Stomach (tissue), 9 donors: ENCODE measurements around the gene GPR65. TPM values are rescaled to one million over a fixed set of nuclear protein-coding genes. Genes with fewer than 3 reads are reported as not detected.

Experiments used
- DNase-seq, 2 donors: peaks; one replicate each; pipeline versions ENCODE4 v3.0.0 to v3.0.0-alpha.2; 2013 to 2019
- H3K27ac ChIP-seq, 5 donors: fragments of 200-600 bp in 4 of 5; sonication (generic) in 4 of 5; one replicate each; pipeline ENCODE4 v1.5.1; 2013 to 2019; ENCODE audit warnings: mild to moderate bottlenecking in 1 of 5, moderate library complexity in 1 of 5
- H3K27me3 ChIP-seq, 3 donors: fragments of 200-600 bp; sonication (generic); one replicate each; pipeline ENCODE4 v1.5.1; 2017 to 2019; ENCODE audit warnings: mixed run types in 1 of 3
- H3K36me3 ChIP-seq, 4 donors: fragments of 200-600 bp; sonication (generic); 1 replicate in 3 of 4; 2 replicates in 1 of 4; pipeline ENCODE4 v1.5.1; 2016 to 2019
- H3K4me1 ChIP-seq, 4 donors: fragments of 200-600 bp; sonication (generic); one replicate each; pipeline ENCODE4 v1.5.1; 2016 to 2019
- H3K4me3 ChIP-seq, 4 donors: fragments of 200-600 bp; sonication (generic) in 3 of 4; one replicate each; pipeline ENCODE4 v1.5.1; 2016 to 2019; ENCODE audit warnings: mild to moderate bottlenecking in 1 of 4
- H3K9me3 ChIP-seq, 4 donors: fragments of 200-600 bp; sonication (generic); one replicate each; pipeline ENCODE4 v1.5.1; 2016 to 2019
- CTCF ChIP-seq, 7 experiments: fragments of 450-650 bp in 4 of 7; fragments of 200-600 bp in 3 of 7; sonication (generic) in 3 of 7; IDR thresholded peaks; one replicate each; pipeline ENCODE4 v1.5.1; 2016 to 2019; ENCODE audit warnings: antibody characterized with exemption in 7 of 7, control low read depth in 2 of 7, mild to moderate bottlenecking in 1 of 7
- EP300 ChIP-seq: sonication (generic); formaldehyde crosslinking; IDR thresholded peaks from one replicate; pipeline ENCODE4 v1.6.1; 2017; ENCODE audit warnings: antibody characterized with exemption
- POLR2A ChIP-seq, 4 donors: fragments of 450-650 bp; IDR thresholded peaks; one replicate each; pipeline ENCODE4 v1.6.1; 2016; ENCODE audit warnings: antibody characterized with exemption in 4 of 4, control low read depth in 2 of 4, mild to moderate bottlenecking in 1 of 4, moderate library complexity in 1 of 4
- POLR2AphosphoS5 ChIP-seq, 3 donors: sonication (generic); formaldehyde crosslinking; IDR thresholded peaks; one replicate each; pipeline ENCODE4 v1.6.1; 2016; ENCODE audit warnings: antibody characterized with exemption in 3 of 3
- WGBS, 5 donors: extraction: QIAGEN DNeasy Blood & Tissue Kit in 3 of 5; methylation state at CpG; one replicate each; pipeline versions ENCODE4 v1.1.5 to v1.1.7; 2013 to 2018; 5-methylcytosine and 5-hydroxymethylcytosine counted together
- intact Hi-C: fragments of 100-400 bp; cut with DNase I; formaldehyde crosslinking; loops from one replicate; pipeline ENCODE4 v1.15.1; 2023; ENCODE audit warnings: low total_unique reads
- polyA plus RNA-seq, 3 donors: library from polyadenylated mRNA; stranded (reverse); fragments of 200-250 nt; gene quantifications; one replicate each; pipeline ENCODE4 v1.2.3, GENCODE V29; 2013
- total RNA-seq, 5 donors: library from RNA; depleted of rRNA; stranded (reverse); fragments of >200 nt; gene quantifications; one replicate each; pipeline versions ENCODE4 v1.1.0 to v1.2.3, GENCODE V29; 2014 to 2016
- donor health status: healthy with polysubstance abuse.
- donor health status: Bipolar disorder and iron deficiency.
- donor health status: healthy.

The GPR65 gene
- total and polyA plus RNA-seq, 8 donors, result 0.48 to 2.6 (median 1.1) TPM; not detected in 2

DNA sequence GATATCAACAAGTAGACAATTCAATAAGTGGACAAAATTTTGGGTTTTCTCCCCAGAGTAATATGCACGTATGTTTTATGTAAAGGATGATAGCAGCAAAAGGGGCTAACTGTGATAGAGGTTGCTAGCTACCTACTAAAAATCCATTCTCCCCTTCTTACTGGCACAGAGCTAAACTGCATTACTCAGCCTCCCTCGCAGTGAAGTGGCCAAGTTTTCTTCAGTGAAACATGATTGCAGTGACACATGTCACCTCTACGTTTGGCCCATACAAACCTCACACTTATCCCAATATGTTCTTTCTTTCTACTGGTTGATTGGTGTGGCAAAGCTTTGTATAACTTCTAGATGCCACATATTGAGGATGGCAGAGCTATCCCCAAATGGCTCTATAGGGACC is 34.3 kb downstream of the GPR65 start:
- Histone ChIP-seq H3K9me3 (no peaks in the 10 kb centered on the region), H3K4me3 (no peak overlapping the region), H3K4me1 (peaks cover 0 to 6% (median 3%) of the 10 kb centered on the region in 4 donors), H3K27me3 (no peaks in the 10 kb centered on the region), H3K36me3 (no peaks in the 10 kb centered on the region), H3K27ac (no peak overlapping the region)
- TF ChIP-seq EP300, result no peak
- no peak for TF ChIP-seq POLR2AphosphoS5 (IDR thresholded peaks at IDR 0.05)
- no peak for TF ChIP-seq POLR2A (IDR thresholded peaks at IDR 0.05)
- no peak for TF ChIP-seq CTCF (IDR thresholded peaks at IDR 0.05)
- WGBS, 5 donors, result 52 to 77% (median 62%) methylated on average over 3 of the region's 3 CpGs
- intact Hi-C loops, result no loop called here
- no peak for DNase-seq

GRCh38 chr14:88040146-88040545 is 35.2 kb downstream of the GPR65 start:
- WGBS, 5 donors, result 79 to 84% (median 82%) methylated on average over 1 of the region's 1 CpG
- H3K9me3 ChIP-seq, result no peaks in the 10 kb centered on the region
- H3K4me3 ChIP-seq, result no peak overlapping the region
- no peak overlapping the region for H3K27ac ChIP-seq
- peaks cover 0 to 16% (median 5%) of the 10 kb centered on the region in 4 donors for H3K4me1 ChIP-seq
- no peak for DNase-seq
- H3K36me3 ChIP-seq, result no peaks in the 10 kb centered on the region
- TF ChIP-seq EP300, result no peak
- no peak for TF ChIP-seq CTCF (IDR thresholded peaks at IDR 0.05)
- no peak for TF ChIP-seq POLR2AphosphoS5 (IDR thresholded peaks at IDR 0.05)
- no peak for TF ChIP-seq POLR2A (IDR thresholded peaks at IDR 0.05)
- no peaks in the 10 kb centered on the region for H3K27me3 ChIP-seq
- intact Hi-C loops, result no loop called here

- DNase-seq, result peak in 1 of 2 donors; percentile 60
- 19 to 41% (median 33%) methylated on average over 4 of the region's 4 CpGs for WGBS, 5 donors
- no peak overlapping the region for H3K4me3 ChIP-seq
- H3K4me1 ChIP-seq, result peaks cover 0 to 24% (median 6%) of the 10 kb centered on the region in 4 donors
- peak overlapping the region in 3 of 5 donors; percentile 5 to 66 (median 58) for H3K27ac ChIP-seq
- H3K9me3 ChIP-seq, result no peaks in the 10 kb centered on the region
- H3K36me3 ChIP-seq, result no peaks in the 10 kb centered on the region
- intact Hi-C loops, result no loop called here
- TF ChIP-seq EP300 (no peak), POLR2AphosphoS5 (IDR thresholded peaks at IDR 0.05) (peak in 1 of 3 donors; percentile 49)
- no peaks in the 10 kb centered on the region for H3K27me3 ChIP-seq
These were observed 38.9 kb downstream of the GPR65 start for GRCh38 chr14:88043529-88044443.

DNA sequence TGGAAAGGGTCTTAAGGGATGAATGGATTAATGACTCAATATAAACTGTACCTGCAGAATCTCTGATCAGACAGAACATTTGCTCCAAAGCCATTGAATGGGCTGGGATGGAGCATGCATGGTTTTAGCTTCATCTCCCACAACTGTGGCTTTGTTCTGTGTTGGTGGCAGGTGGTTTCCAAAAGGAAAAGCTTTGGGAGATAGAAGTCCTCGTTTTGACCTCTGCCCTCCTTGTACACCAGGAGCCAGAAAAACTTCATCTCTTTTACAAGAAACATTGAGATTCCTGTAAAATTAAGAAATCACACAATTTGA is 39.5 kb downstream of the GPR65 start:
- Histone ChIP-seq H3K4me3 (no peak overlapping the region), H3K36me3 (no peaks in the 10 kb centered on the region), H3K27me3 (no peaks in the 10 kb centered on the region), H3K4me1 (peaks cover 0 to 24% (median 6%) of the 10 kb centered on the region in 4 donors), H3K27ac (peak overlapping the region in 3 of 5 donors; percentile 31 to 66 (median 58)), H3K9me3 (no peaks in the 10 kb centered on the region)
- intact Hi-C loops, result no loop called here
- no peak for DNase-seq
- TF ChIP-seq EP300, result no peak
- no peak for TF ChIP-seq CTCF (IDR thresholded peaks at IDR 0.05)
- no peak for TF ChIP-seq POLR2AphosphoS5 (IDR thresholded peaks at IDR 0.05)
- TF ChIP-seq POLR2A (IDR thresholded peaks at IDR 0.05), result no peak
- WGBS, 5 donors, result 11 to 38% (median 24%) methylated on average over 1 of the region's 1 CpG
